ENCODE measurements around the gene ZFYVE9.

- TF ChIP-seq SP1 (IDR thresholded peaks at IDR 0.05), result no peak
- no peak for TF ChIP-seq CTBP1 (IDR thresholded peaks at IDR 0.05; ENCODE audit: borderline replicate concordance)
- TF ChIP-seq, protein P1, sequence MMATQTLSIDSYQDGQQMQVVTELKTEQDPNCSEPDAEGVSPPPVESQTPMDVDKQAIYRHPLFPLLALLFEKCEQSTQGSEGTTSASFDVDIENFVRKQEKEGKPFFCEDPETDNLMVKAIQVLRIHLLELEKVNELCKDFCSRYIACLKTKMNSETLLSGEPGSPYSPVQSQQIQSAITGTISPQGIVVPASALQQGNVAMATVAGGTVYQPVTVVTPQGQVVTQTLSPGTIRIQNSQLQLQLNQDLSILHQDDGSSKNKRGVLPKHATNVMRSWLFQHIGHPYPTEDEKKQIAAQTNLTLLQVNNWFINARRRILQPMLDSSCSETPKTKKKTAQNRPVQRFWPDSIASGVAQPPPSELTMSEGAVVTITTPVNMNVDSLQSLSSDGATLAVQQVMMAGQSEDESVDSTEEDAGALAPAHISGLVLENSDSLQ (IDR thresholded peaks at IDR 0.05), result no peak
- TF ChIP-seq FOXM1 (IDR thresholded peaks at IDR 0.05; ENCODE audit: borderline replicate concordance), result no peak
- no peak for TF ChIP-seq BHLHE40 (IDR thresholded peaks at IDR 0.05; ENCODE audit: borderline replicate concordance)
- TF ChIP-seq TARDBP (IDR thresholded peaks at IDR 0.05), result no peak
- TF ChIP-seq NFRKB (IDR thresholded peaks at IDR 0.05), result no peak
- TF ChIP-seq SUZ12 (IDR thresholded peaks at IDR 0.05), result no peak
- TF ChIP-seq FOXK2 (IDR thresholded peaks at IDR 0.05), result no peak
These were observed 101.5 kb downstream of the ZFYVE9 start for GRCh38 chr1:52243221-52243987.
